NCI-H2029 treated with DMSO at 0.1 percent for 48 hours (cell line): ENCODE results near the gene CELF2.

Experiments
- DNase-seq: peaks from one replicate; lab custom pipeline; 2025; lab: John Stamatoyannopoulos, UW

CELF2 gene

GRCh38 chr10:11058965-11059364, 41.3 kb downstream of the CELF2 start:
- DNase-seq: no peak

GRCh38 chr10:11063856-11064255, 46.2 kb downstream of the CELF2 start:
- no peak for DNase-seq

- DNase-seq: no peak
Measured at GRCh38 chr10:11064832-11065231, 47.2 kb downstream of the CELF2 start.

- DNase-seq: no peak
Measured at GRCh38 chr10:11065567-11065966, 47.9 kb downstream of the CELF2 start.

- DNase-seq: no peak
Measured at GRCh38 chr10:11066520-11066919, 48.8 kb downstream of the CELF2 start.

- no peak for DNase-seq
Measured at GRCh38 chr10:11068861-11069633, 51.4 kb downstream of the CELF2 start.

- no peak for DNase-seq
Measured at GRCh38 chr10:11073410-11073809, 55.7 kb downstream of the CELF2 start.

- DNase-seq: no peak
Measured at GRCh38 chr10:11074536-11075267, 57.0 kb downstream of the CELF2 start.

GRCh38 chr10:11076221-11076620, 58.5 kb downstream of the CELF2 start:
- no peak for DNase-seq

- DNase-seq: no peak
Measured at GRCh38 chr10:11080564-11080984, 62.9 kb downstream of the CELF2 start.

- no peak for DNase-seq
Measured at GRCh38 chr10:11081408-11081807, 63.7 kb downstream of the CELF2 start.

- no peak for DNase-seq
Measured at GRCh38 chr10:11082526-11082925, 64.9 kb downstream of the CELF2 start.

- DNase-seq: no peak
Measured at GRCh38 chr10:11083051-11083450, 65.4 kb downstream of the CELF2 start.

GRCh38 chr10:11085545-11085944, 67.9 kb downstream of the CELF2 start:
- no peak for DNase-seq

- no peak for DNase-seq
Measured at GRCh38 chr10:11086177-11086840, 68.6 kb downstream of the CELF2 start.

GRCh38 chr10:11087372-11087771, 69.7 kb downstream of the CELF2 start:
- no peak for DNase-seq

GRCh38 chr10:11088709-11089108, 71.0 kb downstream of the CELF2 start:
- no peak for DNase-seq

- no peak for DNase-seq
Measured at GRCh38 chr10:11089272-11089671, 71.6 kb downstream of the CELF2 start.

GRCh38 chr10:11091517-11092102, 73.9 kb downstream of the CELF2 start:
- no peak for DNase-seq

GRCh38 chr10:11093771-11094736, 76.4 kb downstream of the CELF2 start:
- DNase-seq: no peak

GRCh38 chr10:11095374-11095801, 77.7 kb downstream of the CELF2 start:
- no peak for DNase-seq
